Tibial artery (tissue), 4 donors: ENCODE measurements around the gene ISYNA1.

ENCODE experiments used
- DNase-seq, 2 donors: peaks; one replicate each; pipeline ENCODE4 v3.0.0-alpha.2; 2019
- H3K27ac ChIP-seq, 2 donors: fragments of 200-600 bp; sonication (generic) in 1 of 2; 1 replicate in 1 of 2; 2 replicates in 1 of 2; pipeline ENCODE4 v1.5.1; 2018 to 2019; ENCODE audit warnings: mild to moderate bottlenecking in 1 of 2
- H3K27me3 ChIP-seq, 2 donors: fragments of 200-600 bp; sonication (generic) in 1 of 2; one replicate each; pipeline versions ENCODE4 v1.5.1 to v1.6.0; 2016 to 2019
- H3K36me3 ChIP-seq, 3 donors: fragments of 200-600 bp; sonication (generic) in 2 of 3; one replicate each; pipeline ENCODE4 v1.5.1; 2016 to 2019; ENCODE audit warnings: mild to moderate bottlenecking in 2 of 3
- H3K4me1 ChIP-seq, 4 donors: fragments of 200-600 bp; sonication (generic) in 2 of 4; 1 replicate in 3 of 4; 2 replicates in 1 of 4; pipeline ENCODE4 v1.5.1; 2016 to 2019
- H3K4me3 ChIP-seq, 2 donors: fragments of 200-600 bp; sonication (generic) in 1 of 2; 1 replicate in 1 of 2; 2 replicates in 1 of 2; pipeline ENCODE4 v1.5.1; 2018 to 2019; ENCODE audit warnings: mild to moderate bottlenecking in 2 of 2
- H3K9me3 ChIP-seq, 3 donors: fragments of 200-600 bp; sonication (generic) in 1 of 3; one replicate each; pipeline ENCODE4 v1.5.1; 2016 to 2019
- CTCF ChIP-seq, 2 experiments: fragments of 200-600 bp in 1 of 2; fragments of 450-650 bp in 1 of 2; IDR thresholded peaks; one replicate each; pipeline ENCODE4 v1.5.1; 2017 to 2019; ENCODE audit warnings: antibody characterized with exemption in 2 of 2, mild to moderate bottlenecking in 1 of 2, moderate library complexity in 1 of 2
- intact Hi-C: fragments of 100-400 bp; cut with DNase I; formaldehyde crosslinking; loops from one replicate; pipeline ENCODE4 v1.15.0; 2023; ENCODE audit warnings: low total_unique reads

ISYNA1 gene

GRCh38 chr19:18470787-18471186, 32.9 kb upstream of the ISYNA1 start:
- no peaks in the 10 kb centered on the region for H3K27me3 ChIP-seq
- intact Hi-C loops: no loop called here
- no peak for TF ChIP-seq CTCF (IDR thresholded peaks at IDR 0.05)
- H3K4me3 ChIP-seq: no peak overlapping the region
- peaks cover 0 to 29% (median 15%) of the 10 kb centered on the region in 3 donors for H3K36me3 ChIP-seq
- H3K9me3 ChIP-seq: no peaks in the 10 kb centered on the region
- H3K27ac ChIP-seq: no peak overlapping the region
- H3K4me1 ChIP-seq: peaks cover 5 to 72% (median 45%) of the 10 kb centered on the region in 4 donors
- no peak for DNase-seq

GRCh38 chr19:18469069-18469846, 31.3 kb upstream of the ISYNA1 start:
- Histone ChIP-seq H3K4me1 (peaks cover 17 to 73% (median 57%) of the 10 kb centered on the region in 4 donors), H3K4me3 (no peak overlapping the region), H3K27ac (peak overlapping the region; percentile 20), H3K27me3 (no peaks in the 10 kb centered on the region), H3K36me3 (peaks cover 0 to 29% (median 15%) of the 10 kb centered on the region in 3 donors), H3K9me3 (no peaks in the 10 kb centered on the region)
- intact Hi-C loops: loop anchor here (5.0 kb wide), 1 partner anchor 53 kb away; the partner anchor contains the start of gene ELL
- peak; percentile 70 to 71 for TF ChIP-seq CTCF (IDR thresholded peaks at IDR 0.05)
- DNase-seq: no peak

GRCh38 chr19:18468517-18468916, 30.6 kb upstream of the ISYNA1 start:
- no peak overlapping the region for H3K4me3 ChIP-seq
- H3K27me3 ChIP-seq: no peaks in the 10 kb centered on the region
- peaks cover 17 to 73% (median 57%) of the 10 kb centered on the region in 4 donors for H3K4me1 ChIP-seq
- H3K36me3 ChIP-seq: peaks cover 0 to 32% (median 15%) of the 10 kb centered on the region in 3 donors
- intact Hi-C loops: loop anchor here (5.0 kb wide), 1 partner anchor 54 kb away; the partner anchor contains the start of gene ELL
- peak overlapping the region; percentile 20 for H3K27ac ChIP-seq
- no peaks in the 10 kb centered on the region for H3K9me3 ChIP-seq
- no peak for DNase-seq
- no peak for TF ChIP-seq CTCF (IDR thresholded peaks at IDR 0.05)

GRCh38 chr19:18467978-18468377, 30.0 kb upstream of the ISYNA1 start:
- no peak for TF ChIP-seq CTCF (IDR thresholded peaks at IDR 0.05)
- no peak for DNase-seq
- Histone ChIP-seq H3K36me3 (peaks cover 0 to 37% (median 15%) of the 10 kb centered on the region in 3 donors), H3K27ac (peak overlapping the region; percentile 20), H3K9me3 (no peaks in the 10 kb centered on the region), H3K4me3 (no peak overlapping the region), H3K27me3 (no peaks in the 10 kb centered on the region), H3K4me1 (peaks cover 17 to 72% (median 53%) of the 10 kb centered on the region in 4 donors)
- intact Hi-C loops: loop anchor here (5.0 kb wide), 1 partner anchor 54 kb away; the partner anchor contains the start of gene ELL

- DNase-seq: no peak
- Histone ChIP-seq H3K4me1 (peaks cover 20 to 88% (median 67%) of the 10 kb centered on the region in 4 donors), H3K36me3 (peaks cover 0 to 35% (median 11%) of the 10 kb centered on the region in 3 donors), H3K9me3 (no peaks in the 10 kb centered on the region), H3K4me3 (no peak overlapping the region), H3K27ac (peak overlapping the region; percentile 92), H3K27me3 (no peaks in the 10 kb centered on the region)
- no peak for TF ChIP-seq CTCF (IDR thresholded peaks at IDR 0.05)
- intact Hi-C loops: loop anchor here (5.0 kb wide), 1 partner anchor 56 kb away; the partner anchor contains the start of gene ELL
These were observed 28.4 kb upstream of the ISYNA1 start for GRCh38 chr19:18466354-18466753.
